ENCODE measurements around the gene OAT.

Gene OAT

GRCh38 chr10:124367414-124367813 lies 51.3 kb downstream of the OAT start:
- H3K4me3 ChIP-seq (ENCODE audit: low read depth, low read length), result no peak overlapping the region
- no peaks in the 10 kb centered on the region for H3K27me3 ChIP-seq (replicated peaks)
- TF ChIP-seq CTCF (IDR thresholded peaks at IDR 0.05; ENCODE audit: low read depth, low read length, missing control alignments), result no peak
- DNase-seq, result no peak
- no peak overlapping the region for H3K27ac ChIP-seq
- in situ Hi-C loops (cut with HindIII; ENCODE audit: low pct_ligation_motif_present, low sequenced_read_pairs), result no loop called here
- no peaks in the 10 kb centered on the region for H3K36me3 ChIP-seq (replicated peaks)

GRCh38 chr10:124366825-124367224 lies 51.9 kb downstream of the OAT start:
- no peak overlapping the region for H3K27ac ChIP-seq
- no peaks in the 10 kb centered on the region for H3K36me3 ChIP-seq (replicated peaks)
- no peak for TF ChIP-seq CTCF (IDR thresholded peaks at IDR 0.05; ENCODE audit: low read depth, low read length, missing control alignments)
- DNase-seq, result no peak
- in situ Hi-C loops (cut with HindIII; ENCODE audit: low pct_ligation_motif_present, low sequenced_read_pairs), result no loop called here
- no peaks in the 10 kb centered on the region for H3K27me3 ChIP-seq (replicated peaks)
- H3K4me3 ChIP-seq (ENCODE audit: low read depth, low read length), result no peak overlapping the region

- H3K4me3 ChIP-seq (ENCODE audit: low read depth, low read length), result no peak overlapping the region
- no peaks in the 10 kb centered on the region for H3K36me3 ChIP-seq (replicated peaks)
- no peak overlapping the region for H3K27ac ChIP-seq
- in situ Hi-C loops (cut with HindIII; ENCODE audit: low pct_ligation_motif_present, low sequenced_read_pairs), result no loop called here
- no peaks in the 10 kb centered on the region for H3K27me3 ChIP-seq (replicated peaks)
- no peak for DNase-seq
- no peak for TF ChIP-seq CTCF (IDR thresholded peaks at IDR 0.05; ENCODE audit: low read depth, low read length, missing control alignments)
These were observed 52.4 kb downstream of the OAT start for GRCh38 chr10:124366343-124366742.

- H3K36me3 ChIP-seq (replicated peaks), result no peaks in the 10 kb centered on the region
- H3K27ac ChIP-seq, result no peak overlapping the region
- no peak for DNase-seq
- H3K27me3 ChIP-seq (replicated peaks), result no peaks in the 10 kb centered on the region
- in situ Hi-C loops (cut with HindIII; ENCODE audit: low pct_ligation_motif_present, low sequenced_read_pairs), result no loop called here
- no peak overlapping the region for H3K4me3 ChIP-seq (ENCODE audit: low read depth, low read length)
- TF ChIP-seq CTCF (IDR thresholded peaks at IDR 0.05; ENCODE audit: low read depth, low read length, missing control alignments), result no peak
These were observed 54.0 kb downstream of the OAT start for GRCh38 chr10:124364674-124365073.

- H3K27ac ChIP-seq, result no peak overlapping the region
- TF ChIP-seq CTCF (IDR thresholded peaks at IDR 0.05; ENCODE audit: low read depth, low read length, missing control alignments), result no peak
- H3K36me3 ChIP-seq (replicated peaks), result no peaks in the 10 kb centered on the region
- in situ Hi-C loops (cut with HindIII; ENCODE audit: low pct_ligation_motif_present, low sequenced_read_pairs), result no loop called here
- DNase-seq, result no peak
- H3K4me3 ChIP-seq (ENCODE audit: low read depth, low read length), result no peak overlapping the region
- H3K27me3 ChIP-seq (replicated peaks), result no peaks in the 10 kb centered on the region
These were observed 56.2 kb downstream of the OAT start for GRCh38 chr10:124362568-124362967.

- Histone ChIP-seq H3K4me3 (ENCODE audit: low read depth, low read length) (no peak overlapping the region), H3K27ac (no peak overlapping the region), H3K27me3 (replicated peaks) (no peaks in the 10 kb centered on the region), H3K36me3 (replicated peaks) (no peaks in the 10 kb centered on the region)
- TF ChIP-seq CTCF (IDR thresholded peaks at IDR 0.05; ENCODE audit: low read depth, low read length, missing control alignments), result no peak
- in situ Hi-C loops (cut with HindIII; ENCODE audit: low pct_ligation_motif_present, low sequenced_read_pairs), result no loop called here
- DNase-seq, result peak; percentile 22
These were observed 59.3 kb downstream of the OAT start for GRCh38 chr10:124359336-124359832.

All from brain microvascular endothelial cell (primary cell).